Measurements from ENCODE around the gene CDYL.

DNA sequence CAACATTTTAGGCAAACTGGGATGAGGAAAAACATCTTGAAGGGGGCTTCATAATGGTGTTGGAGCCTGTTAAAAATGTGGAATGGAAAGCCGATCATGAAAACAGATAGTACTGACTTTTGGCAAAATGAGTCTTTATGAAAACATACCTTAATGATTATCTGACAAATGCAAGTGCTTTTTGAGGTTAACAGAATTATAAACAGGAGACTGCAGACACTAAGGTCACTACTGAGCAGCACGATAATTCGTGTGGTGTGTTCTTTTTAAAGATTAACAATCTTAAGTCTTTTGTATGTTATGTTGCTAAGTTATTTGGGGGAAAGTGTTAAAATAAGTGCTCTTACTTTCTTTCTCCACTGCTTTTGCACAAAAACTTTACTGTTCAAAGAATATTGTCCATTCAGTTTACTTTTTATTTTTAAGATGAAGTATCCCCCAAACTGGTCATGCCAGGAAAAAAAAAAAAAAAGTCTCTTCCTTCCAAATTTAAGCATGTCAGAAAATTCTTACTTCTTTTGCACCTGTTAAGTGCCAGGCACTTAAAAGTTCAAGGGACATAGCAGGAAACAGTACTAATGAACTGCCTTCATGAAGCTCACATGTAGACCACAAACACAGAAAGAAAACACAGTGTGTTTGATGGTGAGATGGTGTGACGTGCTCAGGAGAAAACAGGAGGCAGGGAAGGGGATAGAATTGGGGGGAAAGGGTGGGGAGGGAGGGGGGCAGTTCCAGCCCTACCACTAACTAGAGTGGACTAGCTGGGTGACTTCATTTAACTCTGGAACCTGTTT, 73.2 kb downstream of the CDYL start:
- TF ChIP-seq, protein P1, sequence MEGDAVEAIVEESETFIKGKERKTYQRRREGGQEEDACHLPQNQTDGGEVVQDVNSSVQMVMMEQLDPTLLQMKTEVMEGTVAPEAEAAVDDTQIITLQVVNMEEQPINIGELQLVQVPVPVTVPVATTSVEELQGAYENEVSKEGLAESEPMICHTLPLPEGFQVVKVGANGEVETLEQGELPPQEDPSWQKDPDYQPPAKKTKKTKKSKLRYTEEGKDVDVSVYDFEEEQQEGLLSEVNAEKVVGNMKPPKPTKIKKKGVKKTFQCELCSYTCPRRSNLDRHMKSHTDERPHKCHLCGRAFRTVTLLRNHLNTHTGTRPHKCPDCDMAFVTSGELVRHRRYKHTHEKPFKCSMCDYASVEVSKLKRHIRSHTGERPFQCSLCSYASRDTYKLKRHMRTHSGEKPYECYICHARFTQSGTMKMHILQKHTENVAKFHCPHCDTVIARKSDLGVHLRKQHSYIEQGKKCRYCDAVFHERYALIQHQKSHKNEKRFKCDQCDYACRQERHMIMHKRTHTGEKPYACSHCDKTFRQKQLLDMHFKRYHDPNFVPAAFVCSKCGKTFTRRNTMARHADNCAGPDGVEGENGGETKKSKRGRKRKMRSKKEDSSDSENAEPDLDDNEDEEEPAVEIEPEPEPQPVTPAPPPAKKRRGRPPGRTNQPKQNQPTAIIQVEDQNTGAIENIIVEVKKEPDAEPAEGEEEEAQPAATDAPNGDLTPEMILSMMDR (conservative IDR thresholded peaks at IDR 0.05; ENCODE audit: low read depth, low read length), result no peak
- TF ChIP-seq EZH2 (IDR thresholded peaks at IDR 0.05; ENCODE audit: low read length, unreplicated experiment) (no peak), EZH2phosphoT487 (IDR thresholded peaks at IDR 0.05; ENCODE audit: borderline replicate concordance, low read length) (no peak)

Data from PC-3 (cell line).